Stimulated activated CD4-positive, alpha-beta T cell treated with anti-CD3 and anti-CD28 coated beads, Interleukin-2, amount 100 ng/mL, for 24 hours (primary cell): ENCODE results near the gene CD247.

Source experiments
- DNase-seq, 2 donors: peaks; one replicate each; pipeline ENCODE4 v3.0.0-alpha.2; 2020

The CD247 gene

GRCh38 chr1:167511374-167511986 lies 6.8 kb downstream of the CD247 start:
- no peak for DNase-seq

- DNase-seq, result no peak
Observed at GRCh38 chr1:167510881-167511280, 7.4 kb downstream of the CD247 start.

GRCh38 chr1:167510244-167510643 lies 8.1 kb downstream of the CD247 start:
- no peak for DNase-seq

- DNase-seq, result no peak
Observed at GRCh38 chr1:167509587-167509986, 8.7 kb downstream of the CD247 start.

- no peak for DNase-seq
Observed at GRCh38 chr1:167507719-167508118, 10.6 kb downstream of the CD247 start.

GRCh38 chr1:167504467-167504827 lies 13.9 kb downstream of the CD247 start:
- no peak for DNase-seq

- DNase-seq, result no peak
Observed at GRCh38 chr1:167503626-167504466, 14.5 kb downstream of the CD247 start.

GRCh38 chr1:167502719-167503462 lies 15.4 kb downstream of the CD247 start:
- DNase-seq, result no peak

- no peak for DNase-seq
Observed at GRCh38 chr1:167502192-167502551, 16.2 kb downstream of the CD247 start.

GRCh38 chr1:167501515-167502191 lies 16.7 kb downstream of the CD247 start:
- peak; percentile 67 to 70 for DNase-seq

- DNase-seq, result peak in 1 of 2 donors; percentile 25
Observed at GRCh38 chr1:167500283-167500860, 18.0 kb downstream of the CD247 start.

GRCh38 chr1:167499664-167500101 lies 18.6 kb downstream of the CD247 start:
- DNase-seq, result peak in 1 of 2 donors; percentile 55

GRCh38 chr1:167499106-167499505 lies 19.2 kb downstream of the CD247 start:
- DNase-seq, result peak in 1 of 2 donors; percentile 19

GRCh38 chr1:167496797-167497619 lies 21.3 kb downstream of the CD247 start:
- DNase-seq, result no peak

GRCh38 chr1:167493372-167493771 lies 25.0 kb downstream of the CD247 start:
- DNase-seq, result no peak

GRCh38 chr1:167492481-167492910 lies 25.8 kb downstream of the CD247 start:
- DNase-seq, result peak; percentile 54 to 62

- peak; percentile 49 to 52 for DNase-seq
Observed at GRCh38 chr1:167491586-167492461, 26.5 kb downstream of the CD247 start.

- DNase-seq, result no peak
Observed at GRCh38 chr1:167490765-167491164, 27.6 kb downstream of the CD247 start.

- peak; percentile 56 to 58 for DNase-seq
Observed at GRCh38 chr1:167489571-167490340, 28.6 kb downstream of the CD247 start.

GRCh38 chr1:167488786-167489185 lies 29.5 kb downstream of the CD247 start:
- DNase-seq, result peak in 1 of 2 donors; percentile 33
